Psoas muscle (tissue), 8 donors: ENCODE results near the gene VWA5B2. TPM values are rescaled to one million over a fixed set of nuclear protein-coding genes. Genes with fewer than 3 reads are reported as not detected.
A peak's percentile ranks its signal among the peaks of the same experiment; 100 is the strongest.

Experiments
- ATAC-seq, 4 donors: fragments of 200-7000 bp; cut with Tn5 transposase; one replicate each; pipeline ENCODE4 v1.9.1; 2020; ENCODE audit warnings: moderate library complexity in 3 of 4, mild to moderate bottlenecking in 2 of 4
- DNase-seq, 2 donors: peaks; one replicate each; pipeline ENCODE4 v3.0.0-alpha.2; 2020
- H3K27ac ChIP-seq: fragments of 200-600 bp; one replicate; pipeline ENCODE4 v1.8.0; 2022
- H3K27me3 ChIP-seq, 3 donors: fragments of 200-600 bp in 1 of 3; one replicate each; pipeline versions ENCODE4 v1.6.1 to v1.8.0; 2013 to 2022; ENCODE audit warnings: low read length in 2 of 3, mild to moderate bottlenecking in 2 of 3, moderate library complexity in 1 of 3; ENCODE audit not compliant: insufficient read depth in 3 of 3
- H3K36me3 ChIP-seq, 2 donors: fragments of 200-600 bp in 1 of 2; one replicate each; pipeline versions ENCODE4 v1.6.1 to v1.8.0; 2013 to 2022; ENCODE audit warnings: low read depth in 1 of 2, mild to moderate bottlenecking in 1 of 2, moderate library complexity in 1 of 2; ENCODE audit not compliant: insufficient read depth in 1 of 2
- H3K4me1 ChIP-seq: fragments of 200-600 bp; one replicate; pipeline ENCODE4 v1.8.0; 2022
- H3K4me3 ChIP-seq: fragments of 200-600 bp; one replicate; pipeline ENCODE4 v1.8.0; 2022; ENCODE audit warnings: mild to moderate bottlenecking
- H3K9me3 ChIP-seq: fragments of 200-600 bp; one replicate; pipeline ENCODE4 v1.8.0; 2022
- WGBS, 3 donors: extraction: QIAGEN DNeasy Blood & Tissue Kit; methylation state at CpG; one replicate each; pipeline versions ENCODE4 v1.1.6 to v1.1.7; 2013; 5-methylcytosine and 5-hydroxymethylcytosine counted together
- intact Hi-C, 2 donors: fragments of 100-400 bp; cut with DNase I; formaldehyde crosslinking; loops; one replicate each; pipeline versions ENCODE4 v1.11.0 to v1.14.2; 2022
- polyA plus RNA-seq, 3 donors: library from polyadenylated mRNA; stranded (reverse); fragments of 200-250 nt; gene quantifications; one replicate each; pipeline ENCODE4 v1.2.3, GENCODE V29; 2013
- total RNA-seq, 4 donors: library from RNA; stranded (reverse); fragmentation: NEBNext Ultra II Directional in 2 of 4; extraction: Animal tissue kit (Norgen Biotek cat#: 25700) in 2 of 4; gene quantifications; one replicate each; pipeline versions ENCODE4 v1.2.1 to v1.2.4, GENCODE V29; 2021 to 2023
- TF ChIP-seq, protein P1 (sequence below): fragments of 200-600 bp; IDR thresholded peaks from one replicate; pipeline ENCODE4 v1.8.0; 2022; ENCODE audit warnings: antibody characterized with exemption
- donor health status: healthy with polysubstance abuse.
- donor health status: DM: no; HTN: no; CAD: no; lungs with moderate emphysema.
- donor health status: Bipolar disorder and iron deficiency.
- donor health status: healthy.
- donor health status: DM: yes; HTN: yes; CAD: no.
- donor health status: DM: no; HTN: no; CAD: no.
- donor health status: DM: no; HTN: no; CAD: no.
- donor health status: DM: yes; HTN: yes; CAD: no.

VWA5B2 gene
- total and polyA plus RNA-seq, 7 donors: 0.03 to 0.26 (median 0.05) TPM; not detected in 3

DNA sequence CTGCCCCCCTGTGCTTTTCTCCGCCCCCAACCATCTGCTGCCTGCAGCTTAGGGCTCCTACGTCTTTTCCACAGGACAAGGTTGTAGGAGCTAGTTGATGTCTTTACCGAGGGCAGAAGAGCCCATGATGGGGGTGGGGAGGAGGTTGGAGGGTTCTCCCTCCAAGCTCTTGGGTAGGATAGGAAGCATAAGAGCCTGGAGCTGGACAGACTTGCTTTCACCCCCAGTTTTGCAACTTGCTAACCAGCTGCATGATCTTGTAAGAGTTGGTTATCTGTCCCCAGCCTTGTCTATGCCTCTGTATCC is 42.5 kb upstream of the VWA5B2 start:
- Histone ChIP-seq H3K9me3 (no peaks in the 10 kb centered on the region), H3K4me1 (peaks cover 26% of the 10 kb centered on the region), H3K36me3 (peaks cover 26 to 79% of the 10 kb centered on the region in 2 donors), H3K27ac (peak overlapping the region; percentile 92), H3K27me3 (no peaks in the 10 kb centered on the region), H3K4me3 (peak overlapping the region; percentile 93)
- intact Hi-C loops: loop anchor here (2.0 kb wide), 1 partner anchor 62 kb away; the partner anchor contains the start of genes ALG3 (in 2 of the 2) and EEF1AKMT4 (in 2 of the 2)
- ATAC-seq (no peak), DNase-seq (no peak)
- TF ChIP-seq, protein P1, sequence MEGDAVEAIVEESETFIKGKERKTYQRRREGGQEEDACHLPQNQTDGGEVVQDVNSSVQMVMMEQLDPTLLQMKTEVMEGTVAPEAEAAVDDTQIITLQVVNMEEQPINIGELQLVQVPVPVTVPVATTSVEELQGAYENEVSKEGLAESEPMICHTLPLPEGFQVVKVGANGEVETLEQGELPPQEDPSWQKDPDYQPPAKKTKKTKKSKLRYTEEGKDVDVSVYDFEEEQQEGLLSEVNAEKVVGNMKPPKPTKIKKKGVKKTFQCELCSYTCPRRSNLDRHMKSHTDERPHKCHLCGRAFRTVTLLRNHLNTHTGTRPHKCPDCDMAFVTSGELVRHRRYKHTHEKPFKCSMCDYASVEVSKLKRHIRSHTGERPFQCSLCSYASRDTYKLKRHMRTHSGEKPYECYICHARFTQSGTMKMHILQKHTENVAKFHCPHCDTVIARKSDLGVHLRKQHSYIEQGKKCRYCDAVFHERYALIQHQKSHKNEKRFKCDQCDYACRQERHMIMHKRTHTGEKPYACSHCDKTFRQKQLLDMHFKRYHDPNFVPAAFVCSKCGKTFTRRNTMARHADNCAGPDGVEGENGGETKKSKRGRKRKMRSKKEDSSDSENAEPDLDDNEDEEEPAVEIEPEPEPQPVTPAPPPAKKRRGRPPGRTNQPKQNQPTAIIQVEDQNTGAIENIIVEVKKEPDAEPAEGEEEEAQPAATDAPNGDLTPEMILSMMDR: no peak
- WGBS, 3 donors: 5 to 9% (median 7%) methylated on average over 3 of the region's 3 CpGs

DNA sequence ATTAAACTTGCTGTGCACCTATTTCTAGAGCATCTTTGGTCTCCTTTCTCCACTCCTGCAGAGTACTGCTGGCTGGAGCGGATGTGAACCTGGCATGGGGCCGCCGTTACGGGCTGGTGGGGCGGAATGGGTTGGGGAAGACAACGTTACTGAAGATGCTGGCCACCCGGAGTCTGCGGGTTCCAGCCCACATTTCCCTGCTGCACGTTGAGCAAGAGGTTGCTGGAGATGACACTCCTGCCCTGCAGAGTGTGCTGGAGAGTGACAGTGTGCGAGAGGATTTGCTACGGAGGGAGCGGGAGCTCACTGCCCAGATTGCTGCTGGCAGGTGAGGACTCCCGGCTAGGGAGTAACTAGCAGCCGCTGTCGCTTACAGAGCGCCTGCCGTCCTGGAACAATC is 41.3 kb upstream of the VWA5B2 start:
- TF ChIP-seq, protein P1: no peak
- Histone ChIP-seq H3K9me3 (no peaks in the 10 kb centered on the region), H3K4me1 (peaks cover 26% of the 10 kb centered on the region), H3K27ac (no peak overlapping the region), H3K36me3 (peaks cover 20 to 79% of the 10 kb centered on the region in 2 donors), H3K27me3 (no peaks in the 10 kb centered on the region), H3K4me3 (no peak overlapping the region)
- intact Hi-C loops: no loop called here
- no peak for ATAC-seq
- DNase-seq: no peak
- 75 to 85% (median 78%) methylated on average over 17 of the region's 17 CpGs for WGBS, 3 donors

DNA sequence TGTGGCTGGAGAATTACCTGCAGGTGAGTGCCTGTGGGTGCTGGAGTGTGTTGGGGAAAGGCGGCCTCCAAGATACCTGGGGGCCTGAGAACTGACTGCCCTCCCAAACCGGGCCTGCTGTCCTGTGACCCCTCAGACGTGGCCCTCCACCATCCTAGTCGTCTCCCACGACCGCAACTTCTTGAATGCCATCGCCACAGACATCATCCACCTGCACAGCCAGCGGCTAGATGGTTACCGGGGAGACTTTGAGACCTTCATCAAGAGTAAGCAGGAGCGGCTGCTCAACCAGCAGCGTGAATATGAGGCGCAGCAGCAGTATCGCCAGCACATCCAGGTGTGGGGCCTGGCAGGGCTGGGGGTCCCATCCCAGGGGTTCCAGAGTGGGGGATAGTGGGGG is 40.0 kb upstream of the VWA5B2 start:
- 88 to 93% (median 93%) methylated on average over 13 of the region's 13 CpGs for WGBS, 3 donors
- Histone ChIP-seq H3K27ac (no peak overlapping the region), H3K4me1 (peaks cover 26% of the 10 kb centered on the region), H3K4me3 (no peak overlapping the region), H3K27me3 (no peaks in the 10 kb centered on the region), H3K9me3 (no peaks in the 10 kb centered on the region), H3K36me3 (peaks cover 14 to 79% of the 10 kb centered on the region in 2 donors)
- no peak for ATAC-seq
- DNase-seq: no peak
- intact Hi-C loops: no loop called here
- TF ChIP-seq, protein P1: no peak

DNA sequence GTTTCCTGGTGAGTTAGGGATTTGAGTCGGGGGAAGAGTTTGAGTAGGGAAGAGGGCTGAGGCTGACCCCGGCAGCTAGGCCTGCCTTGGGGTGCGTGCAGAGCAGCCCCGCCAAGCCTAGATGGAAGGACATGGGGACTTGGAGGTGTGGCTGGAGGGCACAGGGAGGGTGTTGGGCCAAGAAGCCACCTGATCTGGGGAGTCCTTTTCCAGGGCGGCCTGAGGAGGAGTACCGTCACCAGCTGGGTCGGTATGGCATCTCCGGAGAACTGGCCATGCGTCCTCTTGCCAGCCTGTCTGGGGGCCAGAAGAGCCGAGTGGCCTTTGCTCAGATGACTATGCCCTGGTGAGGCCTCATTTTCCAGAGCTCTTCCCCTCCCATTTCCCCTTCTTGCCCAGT is 36.5 kb upstream of the VWA5B2 start:
- no peak overlapping the region for H3K4me3 ChIP-seq
- H3K4me1 ChIP-seq: peaks cover 6% of the 10 kb centered on the region
- WGBS, 3 donors: 44 to 73% (median 46%) methylated on average over 10 of the region's 10 CpGs
- H3K9me3 ChIP-seq: no peaks in the 10 kb centered on the region
- DNase-seq (no peak), ATAC-seq (peak in 2 of 4 donors; percentile 14 to 39)
- H3K36me3 ChIP-seq: peaks cover 14 to 91% of the 10 kb centered on the region in 2 donors
- TF ChIP-seq, protein P1: no peak
- no peaks in the 10 kb centered on the region for H3K27me3 ChIP-seq
- H3K27ac ChIP-seq: no peak overlapping the region
- intact Hi-C loops: no loop called here

DNA sequence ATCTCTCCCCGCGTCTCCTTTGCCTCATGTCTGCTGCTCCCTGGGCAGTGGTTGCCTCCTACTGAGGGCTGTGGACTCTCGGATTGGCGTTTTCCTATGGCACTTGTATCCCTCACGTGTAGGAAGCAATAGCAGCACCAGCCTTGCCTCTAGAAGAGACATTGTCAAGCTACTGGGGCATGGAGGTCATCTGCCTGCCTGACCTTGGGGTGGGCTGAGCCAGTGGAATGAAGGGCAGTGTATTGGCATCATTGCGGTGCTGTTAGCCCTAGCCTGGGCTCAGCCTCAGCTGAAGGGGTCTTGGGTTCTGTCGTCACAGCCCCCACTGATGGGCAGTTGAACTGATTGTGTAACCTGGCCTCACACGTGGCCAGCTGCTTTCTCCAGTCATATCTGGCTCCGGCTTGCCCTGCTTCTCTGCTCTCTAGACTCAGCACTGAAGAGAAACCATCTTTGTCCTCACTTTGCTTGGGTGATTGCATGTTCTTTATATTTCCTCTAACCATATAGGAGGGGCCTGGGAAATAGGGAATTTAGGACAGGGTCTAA is 35.3 kb upstream of the VWA5B2 start:
- TF ChIP-seq, protein P1: no peak
- WGBS, 3 donors: 82 to 90% (median 83%) methylated on average over 9 of the region's 9 CpGs
- intact Hi-C loops: no loop called here
- H3K36me3 ChIP-seq: peaks cover 14 to 79% of the 10 kb centered on the region in 2 donors
- no peaks in the 10 kb centered on the region for H3K4me1 ChIP-seq
- H3K9me3 ChIP-seq: no peaks in the 10 kb centered on the region
- no peak for DNase-seq
- H3K4me3 ChIP-seq: no peak overlapping the region
- peak in 1 of 4 donors; percentile 5 for ATAC-seq
- H3K27me3 ChIP-seq: no peaks in the 10 kb centered on the region
- H3K27ac ChIP-seq: no peak overlapping the region
